GM20431 (cell line): ENCODE data around the gene PRKACB.
"Not testable (repeated sequence)": the region's sequence is repeated elsewhere in the genome, so short reads cannot be mapped to it uniquely, and the experiment has no call there.

ENCODE experiments used
- in situ Hi-C: fragments of 300-500 bp; cut with MseI, MboI; formaldehyde crosslinking; loops from one replicate; pipeline ENCODE4 v1.15.0; 2020; ENCODE audit warnings: low sequenced_read_pairs; ENCODE audit not compliant: unreplicated experiment

The PRKACB gene

GRCh38 chr1:84260852-84261518 lies 116.9 kb downstream of the PRKACB start:
- in situ Hi-C loops, result no loop called here

- in situ Hi-C loops, result no loop called here
Observed at GRCh38 chr1:84264961-84265360, 120.9 kb downstream of the PRKACB start.

GRCh38 chr1:84265867-84266266 lies 121.8 kb downstream of the PRKACB start:
- in situ Hi-C loops, result no loop called here

GRCh38 chr1:84266748-84267147 lies 122.7 kb downstream of the PRKACB start:
- in situ Hi-C loops, result no loop called here

GRCh38 chr1:84267476-84267875 lies 123.4 kb downstream of the PRKACB start:
- in situ Hi-C loops, result no loop called here

- in situ Hi-C loops, result no loop called here
Observed at GRCh38 chr1:84268346-84268745, 124.3 kb downstream of the PRKACB start.

GRCh38 chr1:84269306-84269705 lies 125.2 kb downstream of the PRKACB start:
- in situ Hi-C loops, result no loop called here

- in situ Hi-C loops, result no loop called here
Observed at GRCh38 chr1:84271441-84272151, 127.5 kb downstream of the PRKACB start.

GRCh38 chr1:84272401-84272800 lies 128.3 kb downstream of the PRKACB start:
- in situ Hi-C loops, result no loop called here

- in situ Hi-C loops, result no loop called here
Observed at GRCh38 chr1:84277343-84278059, 133.4 kb downstream of the PRKACB start.

GRCh38 chr1:84278905-84279304 lies 134.8 kb downstream of the PRKACB start:
- in situ Hi-C loops, result no loop called here

GRCh38 chr1:84280912-84281311 lies 136.8 kb downstream of the PRKACB start:
- in situ Hi-C loops, result no loop called here

GRCh38 chr1:84282780-84283333 lies 138.8 kb downstream of the PRKACB start:
- in situ Hi-C loops, result no loop called here

- in situ Hi-C loops, result no loop called here
Observed at GRCh38 chr1:84283381-84283780, 139.3 kb downstream of the PRKACB start.

GRCh38 chr1:84286071-84286470 lies 142.0 kb downstream of the PRKACB start:
- in situ Hi-C loops, result no loop called here

GRCh38 chr1:84287389-84287788 lies 143.3 kb downstream of the PRKACB start:
- in situ Hi-C loops, result not testable (repeated sequence)
